ENCODE measurements around the gene WNT3. TPM values are rescaled to one million over a fixed set of nuclear protein-coding genes. Genes with fewer than 3 reads are reported as not detected.

Gene WNT3
- total RNA-seq, 2 donors from 2014 or later: 0.44 to 1.2 TPM

GRCh38 chr17:46814446-46814845 lies 4.0 kb downstream of the WNT3 start:
- Histone ChIP-seq H3K4me3 (no peak overlapping the region), H3K9me3 (no peaks in the 10 kb centered on the region), H3K27me3 (peaks cover 19 to 36% of the 10 kb centered on the region in 2 donors), H3K4me1 (peaks cover 0 to 17% of the 10 kb centered on the region in 2 donors), H3K36me3 (no peaks in the 10 kb centered on the region), H3K27ac (no peak overlapping the region)
- TF ChIP-seq, protein P1, sequence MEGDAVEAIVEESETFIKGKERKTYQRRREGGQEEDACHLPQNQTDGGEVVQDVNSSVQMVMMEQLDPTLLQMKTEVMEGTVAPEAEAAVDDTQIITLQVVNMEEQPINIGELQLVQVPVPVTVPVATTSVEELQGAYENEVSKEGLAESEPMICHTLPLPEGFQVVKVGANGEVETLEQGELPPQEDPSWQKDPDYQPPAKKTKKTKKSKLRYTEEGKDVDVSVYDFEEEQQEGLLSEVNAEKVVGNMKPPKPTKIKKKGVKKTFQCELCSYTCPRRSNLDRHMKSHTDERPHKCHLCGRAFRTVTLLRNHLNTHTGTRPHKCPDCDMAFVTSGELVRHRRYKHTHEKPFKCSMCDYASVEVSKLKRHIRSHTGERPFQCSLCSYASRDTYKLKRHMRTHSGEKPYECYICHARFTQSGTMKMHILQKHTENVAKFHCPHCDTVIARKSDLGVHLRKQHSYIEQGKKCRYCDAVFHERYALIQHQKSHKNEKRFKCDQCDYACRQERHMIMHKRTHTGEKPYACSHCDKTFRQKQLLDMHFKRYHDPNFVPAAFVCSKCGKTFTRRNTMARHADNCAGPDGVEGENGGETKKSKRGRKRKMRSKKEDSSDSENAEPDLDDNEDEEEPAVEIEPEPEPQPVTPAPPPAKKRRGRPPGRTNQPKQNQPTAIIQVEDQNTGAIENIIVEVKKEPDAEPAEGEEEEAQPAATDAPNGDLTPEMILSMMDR (IDR thresholded peaks at IDR 0.05): no peak
- DNase-seq (ENCODE audit: low spot score): no peak

- Histone ChIP-seq H3K36me3 (no peaks in the 10 kb centered on the region), H3K27ac (no peak overlapping the region), H3K4me3 (no peak overlapping the region), H3K4me1 (peaks cover 0 to 11% of the 10 kb centered on the region in 2 donors), H3K27me3 (peaks cover 14 to 30% of the 10 kb centered on the region in 2 donors), H3K9me3 (no peaks in the 10 kb centered on the region)
- DNase-seq (ENCODE audit: low spot score): no peak
- TF ChIP-seq, protein P1 (IDR thresholded peaks at IDR 0.05): no peak
Measured at GRCh38 chr17:46813920-46814319, 4.6 kb downstream of the WNT3 start.

DNA sequence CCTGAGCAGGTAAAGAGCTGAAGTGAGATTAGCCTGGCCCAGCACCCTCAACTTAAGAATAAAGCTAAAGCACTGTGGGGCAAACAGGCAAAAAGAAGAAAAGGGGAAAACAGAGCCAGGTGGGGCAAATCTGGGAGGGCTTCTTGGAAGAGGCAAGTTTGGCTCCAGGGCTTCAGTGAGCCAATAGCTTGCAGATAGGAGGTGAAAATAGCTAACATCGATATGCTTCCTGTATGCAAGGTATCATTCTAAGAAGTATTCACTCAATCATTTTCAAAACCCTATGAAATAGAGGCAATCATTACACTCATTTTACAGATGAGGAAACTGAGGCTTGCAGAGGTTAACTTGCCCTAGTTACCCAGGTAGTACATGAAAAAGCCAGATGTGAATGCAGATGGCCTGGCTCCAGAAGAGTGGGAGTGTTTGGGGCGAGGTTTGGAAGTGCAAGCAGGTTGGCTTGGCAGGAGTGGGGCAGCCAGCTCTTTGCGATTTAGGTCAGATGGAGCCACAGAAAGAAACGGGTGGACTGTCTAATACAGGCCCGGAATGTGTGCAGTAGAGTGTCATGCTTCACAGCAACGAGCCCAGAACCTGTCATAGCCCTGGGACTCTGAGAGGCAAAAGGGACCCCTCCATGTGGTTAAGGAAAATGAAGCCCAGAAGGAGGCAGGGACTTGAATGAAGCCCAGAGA lies 5.7 kb downstream of the WNT3 start:
- no peak for DNase-seq (ENCODE audit: low spot score)
- H3K4me1 ChIP-seq: no peaks in the 10 kb centered on the region
- H3K9me3 ChIP-seq: no peaks in the 10 kb centered on the region
- no peaks in the 10 kb centered on the region for H3K36me3 ChIP-seq
- H3K27me3 ChIP-seq: peaks cover 5 to 19% of the 10 kb centered on the region in 2 donors
- TF ChIP-seq, protein P1 (IDR thresholded peaks at IDR 0.05): no peak
- no peak overlapping the region for H3K27ac ChIP-seq
- no peak overlapping the region for H3K4me3 ChIP-seq

- TF ChIP-seq, protein P1 (IDR thresholded peaks at IDR 0.05): no peak
- peaks cover 3 to 12% of the 10 kb centered on the region in 2 donors for H3K27me3 ChIP-seq
- no peaks in the 10 kb centered on the region for H3K36me3 ChIP-seq
- H3K27ac ChIP-seq: no peak overlapping the region
- no peak overlapping the region for H3K4me3 ChIP-seq
- H3K9me3 ChIP-seq: no peaks in the 10 kb centered on the region
- no peaks in the 10 kb centered on the region for H3K4me1 ChIP-seq
- DNase-seq (ENCODE audit: low spot score): no peak
Measured at GRCh38 chr17:46811978-46812583, 6.4 kb downstream of the WNT3 start.

DNA sequence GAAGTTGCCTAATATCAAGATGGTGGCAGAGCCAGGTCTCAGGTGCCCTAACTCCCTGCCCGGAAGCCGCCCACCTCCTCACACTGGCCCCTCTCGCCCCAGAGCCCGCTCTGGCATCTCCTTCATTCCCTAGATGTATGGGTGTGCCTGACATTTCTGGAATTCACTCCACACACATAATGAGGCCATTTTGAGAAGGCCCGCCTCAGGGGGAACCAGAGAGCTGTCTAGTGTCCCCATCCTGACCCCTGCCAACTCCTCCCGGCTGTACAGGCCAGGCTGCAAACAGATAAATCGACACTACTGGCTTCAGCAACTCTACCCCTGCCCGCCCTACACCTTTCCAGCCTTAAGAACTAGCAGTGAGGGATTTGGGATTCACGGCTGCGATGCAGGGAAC lies 7.7 kb downstream of the WNT3 start:
- Histone ChIP-seq H3K4me1 (no peaks in the 10 kb centered on the region), H3K27ac (no peak overlapping the region), H3K9me3 (no peaks in the 10 kb centered on the region), H3K36me3 (no peaks in the 10 kb centered on the region), H3K4me3 (no peak overlapping the region), H3K27me3 (peaks cover 0 to 10% of the 10 kb centered on the region in 2 donors)
- TF ChIP-seq, protein P1 (IDR thresholded peaks at IDR 0.05): no peak
- DNase-seq (ENCODE audit: low spot score): no peak

Data from right atrium auricular region (tissue), 2 donors.